Left forelimb (tissue), 1 donor: ENCODE results near the gene SOWAHA.

Experiments
- DNase-seq: peaks from one replicate; pipeline ENCODE4 v3.0.0-alpha.2; 2018; ENCODE audit warnings: low spot score

SOWAHA gene

DNA sequence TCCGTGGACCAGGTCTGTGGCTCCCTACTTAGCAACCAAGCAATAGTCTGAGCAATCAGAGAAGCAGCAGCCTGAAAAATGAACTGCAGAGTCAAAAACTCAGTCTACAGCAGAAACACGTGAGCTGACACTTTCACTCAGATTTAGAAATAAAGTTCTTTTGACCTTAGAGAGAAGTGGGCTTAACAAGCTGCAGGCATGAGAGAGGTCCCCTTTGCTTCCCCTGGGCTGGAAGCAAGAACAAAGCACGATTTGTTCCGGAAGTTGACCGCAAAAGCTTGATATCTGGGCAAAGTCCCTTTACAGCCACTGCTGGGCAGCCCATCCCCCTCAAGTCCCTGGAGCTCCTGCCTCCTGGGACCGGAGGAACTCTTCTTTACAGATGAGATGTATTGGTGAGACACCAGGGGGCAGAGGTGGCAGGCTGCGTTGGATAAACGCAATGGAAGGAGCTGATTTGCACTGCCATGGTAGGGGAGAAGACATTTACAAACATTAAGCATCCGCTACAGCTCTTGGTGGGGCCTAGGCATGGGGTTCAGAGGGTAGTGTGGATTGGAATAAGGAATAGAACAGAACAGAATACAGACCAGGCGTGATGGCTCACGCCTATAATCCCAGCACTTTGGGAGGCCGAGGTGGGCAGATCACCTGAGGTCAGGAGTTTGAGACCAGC, 5.8 kb upstream of the SOWAHA start:
- DNase-seq: peak; percentile 45

GRCh38 chr5:132808448-132808847, 4.7 kb upstream of the SOWAHA start:
- no peak for DNase-seq

DNA sequence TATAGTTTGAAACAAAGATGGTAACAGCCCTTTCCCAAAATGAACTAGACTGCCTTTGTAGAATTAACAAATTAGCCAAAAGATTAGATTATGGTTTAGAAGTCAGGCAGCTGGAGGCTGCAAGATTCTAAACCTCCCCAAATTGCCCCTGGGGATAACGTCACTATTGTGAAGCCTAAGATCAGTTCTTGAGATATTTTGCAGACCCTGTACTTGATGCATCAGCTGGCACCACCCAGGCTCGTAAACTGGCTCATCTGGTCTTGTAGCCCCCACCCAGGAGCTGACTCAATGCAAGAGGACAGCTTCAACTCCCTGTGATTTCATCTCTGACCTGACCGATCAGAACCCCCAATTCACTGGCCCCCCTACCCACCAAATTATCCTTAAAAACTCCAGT, 4.2 kb upstream of the SOWAHA start:
- DNase-seq: peak; percentile 6

GRCh38 chr5:132810605-132811004, 2.5 kb upstream of the SOWAHA start:
- no peak for DNase-seq

DNA sequence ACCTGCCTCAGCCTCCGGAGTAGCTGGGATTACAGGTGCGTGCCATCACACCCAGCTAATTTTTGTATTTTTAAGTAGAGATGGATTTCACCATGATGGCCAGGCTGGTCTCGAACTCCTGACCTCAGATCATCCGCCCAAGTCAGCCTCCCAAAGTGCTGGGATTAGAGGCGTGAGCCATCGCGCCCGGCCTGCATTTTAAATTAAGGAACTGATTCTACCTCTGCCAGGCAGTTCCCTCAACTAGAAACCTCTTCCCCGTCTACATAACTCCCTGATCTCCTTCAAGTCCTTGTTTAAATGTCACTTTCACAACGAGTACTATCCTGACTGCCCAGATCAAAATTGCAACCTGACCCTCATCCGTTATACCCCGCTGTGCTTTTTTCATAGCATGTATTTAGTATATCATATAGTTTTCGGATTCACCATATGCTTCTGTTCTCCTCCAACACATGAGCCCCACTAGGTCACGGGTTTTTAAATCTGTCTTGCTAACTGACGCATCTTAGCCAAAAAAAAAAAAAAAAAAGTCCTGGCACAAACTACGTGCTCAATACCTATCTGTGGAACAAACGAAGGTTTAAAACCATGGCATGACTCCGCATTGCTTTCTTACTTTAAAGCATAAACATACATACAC, 858 bp upstream of the SOWAHA start:
- DNase-seq: no peak

- DNase-seq: no peak
Observed at GRCh38 chr5:132813599-132814502, 749 bp downstream of the SOWAHA start.

DNA sequence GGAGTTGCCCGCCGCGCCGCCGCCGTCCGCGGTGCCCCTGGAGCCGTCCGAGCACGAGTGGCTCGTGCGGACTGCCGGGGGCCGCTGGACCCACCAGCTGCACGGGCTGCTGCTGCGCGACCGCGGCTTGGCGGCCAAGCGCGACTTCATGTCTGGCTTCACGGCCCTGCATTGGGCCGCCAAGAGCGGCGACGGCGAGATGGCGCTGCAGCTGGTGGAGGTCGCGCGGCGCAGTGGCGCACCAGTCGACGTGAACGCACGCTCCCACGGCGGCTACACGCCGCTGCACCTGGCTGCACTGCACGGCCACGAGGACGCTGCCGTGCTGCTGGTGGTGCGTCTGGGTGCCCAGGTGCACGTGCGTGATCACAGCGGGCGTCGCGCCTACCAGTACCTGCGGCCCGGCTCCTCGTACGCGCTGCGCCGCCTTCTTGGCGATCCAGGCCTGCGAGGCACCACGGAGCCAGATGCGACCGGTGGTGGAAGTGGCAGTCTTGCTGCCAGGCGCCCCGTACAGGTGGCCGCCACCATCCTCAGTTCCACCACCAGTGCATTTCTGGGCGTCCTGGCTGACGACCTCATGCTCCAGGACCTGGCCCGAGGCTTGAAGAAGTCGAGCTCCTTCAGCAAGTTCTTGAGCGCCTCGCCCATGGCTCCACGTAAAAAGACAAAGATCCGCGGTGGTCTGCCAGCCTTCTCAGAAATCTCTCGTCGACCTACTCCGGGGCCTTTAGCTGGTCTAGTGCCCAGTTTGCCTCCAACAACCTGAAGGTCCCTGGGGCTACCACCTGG, 1.6 kb downstream of the SOWAHA start:
- DNase-seq: no peak

GRCh38 chr5:132815454-132815853, 2.4 kb downstream of the SOWAHA start:
- DNase-seq: no peak

DNA sequence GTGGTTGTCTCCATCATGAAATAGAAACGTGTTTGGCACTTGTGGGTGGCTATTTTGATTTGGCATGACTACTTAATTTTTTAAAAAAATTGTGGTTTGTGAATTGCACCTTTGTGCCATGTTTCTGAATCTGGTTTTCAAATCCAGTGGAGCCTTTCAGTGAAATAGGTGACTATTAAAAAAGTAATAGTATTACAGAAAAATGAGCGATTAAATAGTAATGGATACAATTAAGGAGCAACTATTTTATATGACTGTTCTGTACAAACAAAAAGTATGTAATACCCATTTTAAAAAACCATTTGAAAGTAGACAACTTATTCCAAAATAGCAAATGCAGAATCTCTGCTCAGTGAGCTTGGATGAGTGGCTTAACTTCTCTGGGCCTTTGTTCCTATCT, 3.0 kb downstream of the SOWAHA start:
- DNase-seq: no peak

DNA sequence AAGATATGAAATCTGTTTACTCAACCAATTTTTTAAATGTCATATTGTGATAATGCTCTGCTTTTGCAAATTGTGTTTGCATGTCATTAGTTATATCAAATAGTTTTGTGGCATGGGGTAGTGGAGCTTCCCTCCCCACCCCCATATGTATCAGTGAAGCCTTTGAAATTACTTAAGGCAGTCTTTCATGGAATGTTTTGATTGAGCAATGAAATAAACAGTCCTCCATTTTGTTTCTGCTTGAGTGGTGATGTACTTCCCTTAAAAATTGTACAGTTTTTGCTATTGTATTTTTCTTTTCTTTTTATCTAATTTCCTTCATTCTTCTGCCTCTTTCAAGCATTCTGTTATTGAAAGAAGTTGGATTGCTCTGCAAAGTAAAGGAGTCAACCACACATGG, 3.5 kb downstream of the SOWAHA start:
- DNase-seq: no peak

DNA sequence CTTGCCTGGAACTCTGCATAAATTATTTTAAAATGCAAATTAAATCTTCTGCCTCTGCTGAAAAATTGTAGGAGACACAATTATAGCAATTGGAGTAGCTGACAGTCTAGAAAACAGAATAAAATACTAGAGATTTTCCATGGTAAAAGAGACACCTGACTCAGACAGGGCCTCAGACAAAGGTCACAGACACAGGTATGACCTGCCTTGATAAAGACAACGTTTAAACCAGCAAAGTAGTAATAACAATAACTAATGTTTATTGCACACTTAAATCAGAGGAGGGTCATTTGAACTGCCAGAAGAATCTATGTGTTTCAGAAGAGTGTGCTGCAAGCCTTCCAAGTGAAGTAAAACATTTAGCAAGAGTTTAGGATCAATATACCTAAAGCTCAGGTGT, 3.9 kb downstream of the SOWAHA start:
- no peak for DNase-seq

GRCh38 chr5:132819468-132819867, 6.4 kb downstream of the SOWAHA start:
- no peak for DNase-seq

GRCh38 chr5:132820162-132820754, 7.2 kb downstream of the SOWAHA start:
- no peak for DNase-seq

DNA sequence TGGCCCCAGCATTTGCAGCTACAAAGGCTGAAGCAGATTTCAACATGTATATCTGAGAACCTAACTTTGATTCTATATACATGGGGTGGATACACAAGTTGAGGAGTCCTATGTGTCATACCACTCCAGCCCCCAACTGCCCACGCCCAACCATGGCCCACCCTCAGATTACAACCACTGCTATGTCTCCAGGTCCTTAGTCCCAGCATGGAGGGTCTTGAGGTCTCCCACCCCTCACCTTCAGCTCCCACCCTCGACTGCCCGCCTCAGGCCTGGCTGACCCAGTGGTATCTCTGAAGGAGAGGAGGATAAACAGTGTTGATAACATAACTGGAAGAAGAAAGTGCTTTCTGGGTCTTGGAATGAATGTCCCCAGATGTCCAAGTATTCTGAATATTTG, 8.2 kb downstream of the SOWAHA start:
- DNase-seq: no peak

DNA sequence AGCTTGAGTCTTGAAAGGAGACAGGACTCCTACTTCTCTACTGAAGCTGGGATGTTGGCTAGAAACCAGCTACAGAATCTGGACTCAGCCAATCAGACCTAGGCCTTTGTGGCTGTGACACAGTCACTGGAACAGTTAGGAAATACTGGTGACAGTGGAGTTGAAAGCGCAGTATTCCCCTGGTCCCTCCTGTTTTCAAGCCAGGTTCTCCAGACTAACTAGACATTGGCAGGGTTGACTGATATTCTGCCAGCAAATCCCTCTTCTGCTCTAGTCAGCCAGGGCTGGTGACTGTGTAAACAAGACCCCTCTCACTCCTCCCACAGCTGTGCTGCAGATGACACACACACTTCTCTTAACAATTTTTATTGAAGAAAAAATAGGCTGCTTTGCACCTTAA, 8.7 kb downstream of the SOWAHA start:
- DNase-seq: no peak

- DNase-seq: no peak
Observed at GRCh38 chr5:132822650-132823480, 9.8 kb downstream of the SOWAHA start.

DNA sequence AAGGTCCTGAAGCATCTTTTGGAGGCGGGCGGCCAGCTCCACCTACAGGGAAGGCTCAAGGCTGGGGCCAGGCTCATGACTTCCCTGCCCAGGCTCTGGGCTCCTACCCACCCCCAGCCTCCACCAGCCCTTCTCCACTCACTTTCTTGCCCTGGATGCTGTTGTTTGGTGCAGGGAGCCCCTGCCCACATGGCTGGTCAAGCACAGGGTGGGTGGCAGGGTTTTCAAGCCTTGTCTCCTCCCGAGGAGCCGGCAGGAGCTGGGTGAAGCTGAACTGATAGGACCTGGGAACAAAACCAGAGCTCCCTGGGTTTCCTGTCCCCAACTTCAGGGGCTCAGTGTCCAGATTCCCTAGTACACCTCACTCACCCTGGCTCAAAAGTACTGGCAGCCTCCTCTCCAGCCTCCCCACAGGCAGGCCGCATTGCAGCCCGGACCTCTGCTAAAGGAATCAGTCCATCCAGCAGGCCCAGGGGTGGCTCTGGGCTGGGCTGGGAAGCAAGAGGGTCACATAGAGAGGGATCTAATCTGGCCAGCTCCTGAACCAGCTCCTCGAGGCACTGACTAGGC, 10.5 kb downstream of the SOWAHA start:
- DNase-seq: no peak

GRCh38 chr5:132824426-132824825, 11.3 kb downstream of the SOWAHA start:
- no peak for DNase-seq

GRCh38 chr5:132825033-132825833, 12.1 kb downstream of the SOWAHA start:
- DNase-seq: no peak
